Stomach (tissue), 9 donors: Measurements from ENCODE around the gene OLFM1. TPM values are rescaled to one million over a fixed set of nuclear protein-coding genes. Genes with fewer than 3 reads are reported as not detected.

ENCODE experiments used
- DNase-seq, 2 donors: peaks; one replicate each; pipeline versions ENCODE4 v3.0.0 to v3.0.0-alpha.2; 2013 to 2019
- H3K27ac ChIP-seq, 5 donors: fragments of 200-600 bp in 4 of 5; sonication (generic) in 4 of 5; one replicate each; pipeline ENCODE4 v1.5.1; 2013 to 2019; ENCODE audit warnings: mild to moderate bottlenecking in 1 of 5, moderate library complexity in 1 of 5
- H3K27me3 ChIP-seq, 3 donors: fragments of 200-600 bp; sonication (generic); one replicate each; pipeline ENCODE4 v1.5.1; 2017 to 2019; ENCODE audit warnings: mixed run types in 1 of 3
- H3K36me3 ChIP-seq, 4 donors: fragments of 200-600 bp; sonication (generic); 1 replicate in 3 of 4; 2 replicates in 1 of 4; pipeline ENCODE4 v1.5.1; 2016 to 2019
- H3K4me1 ChIP-seq, 4 donors: fragments of 200-600 bp; sonication (generic); one replicate each; pipeline ENCODE4 v1.5.1; 2016 to 2019
- H3K4me3 ChIP-seq, 4 donors: fragments of 200-600 bp; sonication (generic) in 3 of 4; one replicate each; pipeline ENCODE4 v1.5.1; 2016 to 2019; ENCODE audit warnings: mild to moderate bottlenecking in 1 of 4
- H3K9me3 ChIP-seq, 4 donors: fragments of 200-600 bp; sonication (generic); one replicate each; pipeline ENCODE4 v1.5.1; 2016 to 2019
- CTCF ChIP-seq, 7 experiments: fragments of 450-650 bp in 4 of 7; fragments of 200-600 bp in 3 of 7; sonication (generic) in 3 of 7; IDR thresholded peaks; one replicate each; pipeline ENCODE4 v1.5.1; 2016 to 2019; ENCODE audit warnings: antibody characterized with exemption in 7 of 7, control low read depth in 2 of 7, mild to moderate bottlenecking in 1 of 7
- EP300 ChIP-seq: sonication (generic); formaldehyde crosslinking; IDR thresholded peaks from one replicate; pipeline ENCODE4 v1.6.1; 2017; ENCODE audit warnings: antibody characterized with exemption
- POLR2A ChIP-seq, 4 donors: fragments of 450-650 bp; IDR thresholded peaks; one replicate each; pipeline ENCODE4 v1.6.1; 2016; ENCODE audit warnings: antibody characterized with exemption in 4 of 4, control low read depth in 2 of 4, mild to moderate bottlenecking in 1 of 4, moderate library complexity in 1 of 4
- POLR2AphosphoS5 ChIP-seq, 3 donors: sonication (generic); formaldehyde crosslinking; IDR thresholded peaks; one replicate each; pipeline ENCODE4 v1.6.1; 2016; ENCODE audit warnings: antibody characterized with exemption in 3 of 3
- WGBS, 5 donors: extraction: QIAGEN DNeasy Blood & Tissue Kit in 3 of 5; methylation state at CpG; one replicate each; pipeline versions ENCODE4 v1.1.5 to v1.1.7; 2013 to 2018; 5-methylcytosine and 5-hydroxymethylcytosine counted together
- intact Hi-C: fragments of 100-400 bp; cut with DNase I; formaldehyde crosslinking; loops from one replicate; pipeline ENCODE4 v1.15.1; 2023; ENCODE audit warnings: low total_unique reads
- polyA plus RNA-seq, 3 donors: library from polyadenylated mRNA; stranded (reverse); fragments of 200-250 nt; gene quantifications; one replicate each; pipeline ENCODE4 v1.2.3, GENCODE V29; 2013
- total RNA-seq, 5 donors: library from RNA; depleted of rRNA; stranded (reverse); fragments of >200 nt; gene quantifications; one replicate each; pipeline versions ENCODE4 v1.1.0 to v1.2.3, GENCODE V29; 2014 to 2016
- donor health status: healthy with polysubstance abuse.
- donor health status: Bipolar disorder and iron deficiency.
- donor health status: healthy.

Gene OLFM1
- total and polyA plus RNA-seq, 8 donors = 0.29 to 58.3 (median 10.5) TPM; not detected in 1

DNA sequence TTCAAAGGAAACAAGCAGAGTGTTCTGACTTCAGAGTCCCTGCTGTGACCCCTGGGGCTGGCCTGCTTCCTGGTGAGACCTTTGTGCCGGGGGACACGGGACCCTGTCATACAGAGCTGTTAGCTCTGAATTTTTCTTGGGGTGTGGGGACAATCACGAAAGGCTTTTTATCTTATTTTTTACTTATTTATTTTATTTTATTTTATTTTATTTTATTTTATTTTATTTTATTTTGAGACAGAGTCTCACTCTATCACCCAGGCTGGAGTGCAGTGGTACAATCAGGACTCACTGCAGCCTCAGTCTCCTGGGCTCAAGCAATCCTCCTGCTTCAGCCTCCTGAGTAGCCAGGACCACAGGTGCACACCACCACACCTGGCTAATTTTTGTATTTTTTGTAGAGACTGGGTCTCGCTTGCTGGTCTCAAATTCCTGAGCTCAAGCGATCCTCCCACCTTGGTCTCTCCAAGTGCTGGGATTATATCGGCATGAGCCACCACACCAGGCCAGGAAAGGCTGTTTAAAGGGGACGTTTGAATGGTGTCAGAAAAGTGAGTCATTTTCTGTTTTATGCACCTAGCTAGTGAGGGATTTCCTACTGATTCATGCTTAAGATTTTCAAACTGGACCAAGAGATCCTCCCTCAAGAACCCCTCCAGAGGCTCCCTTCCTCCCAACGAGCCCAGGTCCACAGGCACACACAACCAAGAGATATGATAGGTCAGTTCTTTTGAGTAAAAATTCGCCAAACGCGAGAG, 75.7 kb downstream of the OLFM1 start:
- H3K27me3 ChIP-seq = peaks cover 0 to 79% (median 20%) of the 10 kb centered on the region in 3 donors
- intact Hi-C loops = no loop called here

DNA sequence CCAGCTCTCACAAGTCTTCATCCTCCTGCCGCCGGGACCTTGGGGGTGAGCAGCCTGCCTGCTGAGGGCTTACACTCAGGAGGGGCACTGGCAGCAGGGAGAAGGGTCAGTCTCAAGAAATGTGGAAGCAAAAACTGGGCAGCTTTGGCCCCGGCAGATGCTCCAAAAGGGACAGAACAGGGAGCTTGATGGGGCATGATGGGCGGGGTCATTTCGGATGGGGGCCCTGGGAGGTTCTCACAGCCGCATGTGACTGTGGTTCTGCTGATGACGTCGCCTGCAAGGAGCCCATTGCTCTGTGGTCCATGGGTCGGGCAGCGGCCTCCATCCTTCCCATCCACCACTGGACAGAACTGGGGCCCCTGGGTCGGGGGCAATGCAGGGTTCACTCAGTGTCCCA, 76.6 kb downstream of the OLFM1 start:
- no peak for DNase-seq
- H3K36me3 ChIP-seq = no peaks in the 10 kb centered on the region
- TF ChIP-seq POLR2AphosphoS5 (IDR thresholded peaks at IDR 0.05) = no peak
- 58 to 85% (median 81%) methylated on average over 3 to 11 of the region's 11 CpGs for WGBS, 5 donors
- no peaks in the 10 kb centered on the region for H3K4me1 ChIP-seq
- H3K27me3 ChIP-seq = peaks cover 0 to 79% (median 11%) of the 10 kb centered on the region in 3 donors
- H3K27ac ChIP-seq = no peak overlapping the region
- intact Hi-C loops = no loop called here
- no peaks in the 10 kb centered on the region for H3K9me3 ChIP-seq
- no peak overlapping the region for H3K4me3 ChIP-seq

More for the DNA sequence above, 75.7 kb downstream of the OLFM1 start:
- WGBS, 5 donors = 68 to 78% (median 72%) methylated on average over 11 of the region's 11 CpGs
- no peak for TF ChIP-seq CTCF (IDR thresholded peaks at IDR 0.05)
- no peak for TF ChIP-seq POLR2A (IDR thresholded peaks at IDR 0.05)
- no peak for TF ChIP-seq EP300
- no peak overlapping the region for H3K27ac ChIP-seq
- H3K36me3 ChIP-seq = no peaks in the 10 kb centered on the region
- no peaks in the 10 kb centered on the region for H3K4me1 ChIP-seq
- DNase-seq = no peak
- H3K4me3 ChIP-seq = no peak overlapping the region
- H3K9me3 ChIP-seq = no peaks in the 10 kb centered on the region

DNA sequence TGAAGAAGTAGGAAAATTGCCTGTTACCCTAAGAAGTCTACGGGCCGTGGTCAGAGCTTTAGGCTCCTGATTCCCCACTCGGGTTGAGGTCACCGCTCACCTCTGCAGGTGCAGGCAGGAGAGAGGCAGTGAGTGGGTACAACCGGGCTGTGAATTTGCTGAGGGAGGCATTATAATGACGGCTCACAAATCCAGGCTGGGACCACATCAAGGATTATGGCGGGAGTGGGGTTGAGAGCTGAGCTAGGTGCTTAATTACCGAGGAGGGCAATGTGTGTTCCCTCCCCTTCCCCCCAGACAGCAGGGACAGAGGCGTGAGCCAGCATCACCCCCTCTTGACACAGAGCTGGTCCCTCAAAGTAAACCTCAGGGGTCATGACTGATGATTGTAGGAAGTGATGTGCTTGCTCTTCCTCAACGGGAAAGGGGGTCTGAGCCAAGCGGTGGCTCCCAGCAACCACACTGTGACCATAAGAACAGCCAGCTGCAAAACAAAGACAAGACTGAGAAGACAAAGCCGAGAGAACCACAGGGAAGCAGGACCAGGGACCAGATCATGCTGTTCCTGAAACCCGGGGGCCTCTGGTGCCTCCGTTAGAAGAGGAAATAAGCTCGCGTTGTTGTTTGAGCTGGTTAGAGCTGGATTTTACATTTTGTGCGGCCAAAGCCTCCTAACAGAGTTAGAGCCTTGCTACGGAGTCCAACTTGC, 77.7 kb downstream of the OLFM1 start:
- intact Hi-C loops = no loop called here
- no peaks in the 10 kb centered on the region for H3K9me3 ChIP-seq
- no peaks in the 10 kb centered on the region for H3K4me1 ChIP-seq
- no peak overlapping the region for H3K27ac ChIP-seq
- H3K36me3 ChIP-seq = no peaks in the 10 kb centered on the region
- peaks cover 0 to 77% (median 6%) of the 10 kb centered on the region in 3 donors for H3K27me3 ChIP-seq
- TF ChIP-seq EP300 = no peak
- TF ChIP-seq POLR2A (IDR thresholded peaks at IDR 0.05) = no peak
- no peak for TF ChIP-seq POLR2AphosphoS5 (IDR thresholded peaks at IDR 0.05)
- no peak for TF ChIP-seq CTCF (IDR thresholded peaks at IDR 0.05)
- H3K4me3 ChIP-seq = no peak overlapping the region
- WGBS, 5 donors = 68 to 77% (median 74%) methylated on average over 18 of the region's 18 CpGs
- DNase-seq = no peak

DNA sequence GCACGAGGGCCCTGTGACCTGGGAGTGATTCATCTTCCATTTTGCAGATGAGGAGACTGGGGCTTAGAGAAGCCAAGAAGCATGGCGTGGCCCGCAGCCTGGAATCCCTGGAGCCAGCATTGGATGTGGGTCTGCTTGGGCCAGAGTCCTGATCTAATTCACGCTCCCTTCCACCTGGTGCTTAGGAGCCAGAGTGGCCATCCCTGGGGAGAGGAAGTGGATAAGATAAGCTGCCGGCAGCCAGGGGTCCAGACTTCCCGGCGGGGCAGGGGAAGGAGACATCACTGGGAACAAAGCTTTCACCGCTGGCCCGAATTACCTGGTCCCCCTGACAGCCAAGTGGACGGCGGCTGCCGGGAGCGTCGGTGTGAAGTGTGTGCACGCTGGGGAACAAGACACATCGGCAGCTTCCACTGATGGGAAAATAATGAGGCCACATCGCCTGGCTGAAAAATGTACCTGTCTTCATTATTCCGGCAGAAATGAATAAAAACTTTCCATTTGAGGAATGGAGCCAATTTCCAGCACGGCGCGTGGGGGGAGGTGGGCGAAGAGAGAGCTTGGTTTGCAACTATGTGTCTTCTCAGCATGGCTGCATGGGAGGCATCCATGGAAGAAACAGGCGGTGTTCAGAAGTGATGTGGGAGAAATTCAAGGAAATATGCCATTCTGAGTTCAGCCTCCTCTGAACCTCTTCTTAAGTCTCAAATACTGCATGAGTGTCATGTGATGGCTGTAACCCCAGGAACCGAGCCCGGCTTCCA, 78.5 kb downstream of the OLFM1 start:
- no peak for DNase-seq
- Histone ChIP-seq H3K27ac (no peak overlapping the region), H3K27me3 (peaks cover 0 to 81% (median 6%) of the 10 kb centered on the region in 3 donors), H3K4me1 (no peaks in the 10 kb centered on the region), H3K36me3 (no peaks in the 10 kb centered on the region), H3K4me3 (no peak overlapping the region), H3K9me3 (no peaks in the 10 kb centered on the region)
- 62 to 70% (median 68%) methylated on average over 25 of the region's 25 CpGs for WGBS, 5 donors
- TF ChIP-seq EP300 = no peak
- TF ChIP-seq POLR2A (IDR thresholded peaks at IDR 0.05) = no peak
- TF ChIP-seq POLR2AphosphoS5 (IDR thresholded peaks at IDR 0.05) = no peak
- TF ChIP-seq CTCF (IDR thresholded peaks at IDR 0.05) = no peak
- intact Hi-C loops = no loop called here
